ENCODE data around the gene PRDM16. TPM values are rescaled to one million over a fixed set of nuclear protein-coding genes. Genes with fewer than 3 reads are reported as not detected.

PRDM16 gene
- polyA plus RNA-seq, 3 donors: not detected

- TF ChIP-seq, protein P1, sequence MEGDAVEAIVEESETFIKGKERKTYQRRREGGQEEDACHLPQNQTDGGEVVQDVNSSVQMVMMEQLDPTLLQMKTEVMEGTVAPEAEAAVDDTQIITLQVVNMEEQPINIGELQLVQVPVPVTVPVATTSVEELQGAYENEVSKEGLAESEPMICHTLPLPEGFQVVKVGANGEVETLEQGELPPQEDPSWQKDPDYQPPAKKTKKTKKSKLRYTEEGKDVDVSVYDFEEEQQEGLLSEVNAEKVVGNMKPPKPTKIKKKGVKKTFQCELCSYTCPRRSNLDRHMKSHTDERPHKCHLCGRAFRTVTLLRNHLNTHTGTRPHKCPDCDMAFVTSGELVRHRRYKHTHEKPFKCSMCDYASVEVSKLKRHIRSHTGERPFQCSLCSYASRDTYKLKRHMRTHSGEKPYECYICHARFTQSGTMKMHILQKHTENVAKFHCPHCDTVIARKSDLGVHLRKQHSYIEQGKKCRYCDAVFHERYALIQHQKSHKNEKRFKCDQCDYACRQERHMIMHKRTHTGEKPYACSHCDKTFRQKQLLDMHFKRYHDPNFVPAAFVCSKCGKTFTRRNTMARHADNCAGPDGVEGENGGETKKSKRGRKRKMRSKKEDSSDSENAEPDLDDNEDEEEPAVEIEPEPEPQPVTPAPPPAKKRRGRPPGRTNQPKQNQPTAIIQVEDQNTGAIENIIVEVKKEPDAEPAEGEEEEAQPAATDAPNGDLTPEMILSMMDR (IDR thresholded peaks at IDR 0.05): no peak
- intact Hi-C loops (cut with micrococcal nuclease): no loop called here
- no peaks in the 10 kb centered on the region for H3K4me1 Mint-ChIP-seq
- Histone ChIP-seq H4K20me1 (ENCODE audit: insufficient read depth, low read length) (no peaks in the 10 kb centered on the region), H3K9me3 (replicated peaks in 1 of 2; ENCODE audit: control insufficient read depth in 1 of 2, insufficient read depth in 1 of 2, low read length in 2 of 2) (no peaks in the 10 kb centered on the region), H3K9ac (ENCODE audit: insufficient read depth, low read length, poor library complexity, severe bottlenecking) (no peak overlapping the region), H3K4me3 (replicated peaks in 1 of 3; ENCODE audit: low read depth in 2 of 3, low read length in 3 of 3) (no peak overlapping the region), H3K36me3 (replicated peaks in 1 of 2; ENCODE audit: control insufficient read depth in 1 of 2, insufficient read depth in 2 of 2, low read length in 2 of 2) (no peaks in the 10 kb centered on the region), H2AFZ (ENCODE audit: insufficient read depth, low read depth, low read length, poor library complexity, severe bottlenecking) (no peak overlapping the region), H3K4me2 (replicated peaks; ENCODE audit: extremely low read depth, low read length, poor library complexity, severe bottlenecking) (no peak overlapping the region), H3K27me3 (ENCODE audit: control insufficient read depth in 2 of 2, insufficient read depth in 2 of 2, low read length in 2 of 2) (no peaks in the 10 kb centered on the region), H3K79me2 (ENCODE audit: insufficient read depth, low read length) (no peaks in the 10 kb centered on the region), H3K4me1 (ENCODE audit: control insufficient read depth in 1 of 2, insufficient read depth in 2 of 2, low read length in 2 of 2) (no peaks in the 10 kb centered on the region), H3K27ac (ENCODE audit: low read depth in 1 of 2, low read length in 2 of 2) (no peak overlapping the region)
- H3K9me3 Mint-ChIP-seq: no peaks in the 10 kb centered on the region
- peaks cover 0 to 6% (median 2%) of the 10 kb centered on the region in 3 donors for H3K27me3 Mint-ChIP-seq (ENCODE audit: low read depth in 3 of 3)
- no peaks in the 10 kb centered on the region for H3K36me3 Mint-ChIP-seq
- H3K27ac Mint-ChIP-seq: no peak overlapping the region
- WGBS (ENCODE audit: insufficient coverage): 95% methylated on average over 4 of the region's 12 CpGs
- peak overlapping the region in 1 of 2 donors; percentile 31 for H3K4me3 Mint-ChIP-seq
- no peak for DNase-seq
These were observed 308.2 kb downstream of the PRDM16 start for GRCh38 chr1:3377166-3377565.

- no peaks in the 10 kb centered on the region for H3K9me3 ChIP-seq (replicated peaks in 1 of 2; ENCODE audit: control insufficient read depth in 1 of 2, insufficient read depth in 1 of 2, low read length in 2 of 2)
- Mint-ChIP-seq H3K4me3 (no peak overlapping the region), H3K36me3 (no peaks in the 10 kb centered on the region), H3K9me3 (no peaks in the 10 kb centered on the region), H3K27ac (no peak overlapping the region), H3K4me1 (no peaks in the 10 kb centered on the region), H3K27me3 (ENCODE audit: low read depth in 3 of 3) (peaks cover 0 to 6% (median 3%) of the 10 kb centered on the region in 3 donors)
- H3K4me1 ChIP-seq (ENCODE audit: control insufficient read depth in 1 of 2, insufficient read depth in 2 of 2, low read length in 2 of 2): no peaks in the 10 kb centered on the region
- no peak overlapping the region for H2AFZ ChIP-seq (ENCODE audit: insufficient read depth, low read depth, low read length, poor library complexity, severe bottlenecking)
- no peaks in the 10 kb centered on the region for H4K20me1 ChIP-seq (ENCODE audit: insufficient read depth, low read length)
- H3K79me2 ChIP-seq (ENCODE audit: insufficient read depth, low read length): no peaks in the 10 kb centered on the region
- H3K9ac ChIP-seq (ENCODE audit: insufficient read depth, low read length, poor library complexity, severe bottlenecking): no peak overlapping the region
- intact Hi-C loops (cut with micrococcal nuclease): no loop called here
- 93% methylated on average over 19 of the region's 24 CpGs for WGBS (ENCODE audit: insufficient coverage)
- TF ChIP-seq, protein P1 (IDR thresholded peaks at IDR 0.05): no peak
- H3K27me3 ChIP-seq (ENCODE audit: control insufficient read depth in 2 of 2, insufficient read depth in 2 of 2, low read length in 2 of 2): no peaks in the 10 kb centered on the region
- no peak overlapping the region for H3K4me3 ChIP-seq (replicated peaks in 1 of 3; ENCODE audit: low read depth in 2 of 3, low read length in 3 of 3)
- no peak overlapping the region for H3K27ac ChIP-seq (ENCODE audit: low read depth in 1 of 2, low read length in 2 of 2)
- no peak for DNase-seq
- H3K36me3 ChIP-seq (replicated peaks in 1 of 2; ENCODE audit: control insufficient read depth in 1 of 2, insufficient read depth in 2 of 2, low read length in 2 of 2): no peaks in the 10 kb centered on the region
- H3K4me2 ChIP-seq (replicated peaks; ENCODE audit: extremely low read depth, low read length, poor library complexity, severe bottlenecking): no peak overlapping the region
These were observed 308.7 kb downstream of the PRDM16 start for GRCh38 chr1:3377604-3378279.

Data from CD14-positive monocyte (primary cell).